IMR-90 (cell line): ENCODE data around the gene SYCP3. TPM values are rescaled to one million over a fixed set of nuclear protein-coding genes. Genes with fewer than 3 reads are reported as not detected.

ENCODE experiments used
- ATAC-seq: fragments of 200-7000 bp; cut with Tn5 transposase; 2 replicates; pipeline ENCODE4 v1.9.1; 2020; ENCODE audit warnings: low read depth, mild to moderate bottlenecking, moderate library complexity
- BruUV-seq: library from RNA; stranded (reverse); fragments of 400-500 nt; replicated peaks from 2 replicates; lab custom pipeline; 2021; lab: Mats Ljungman, UMichigan
- CTCF ChIA-PET: fragments of 300-600 bp; formaldehyde crosslinking; extraction: SDS; loops from one replicate; lab custom pipeline; 2021; ENCODE audit warnings: antibody characterized with exemption; lab: Yijun Ruan, JAX
- POLR2A ChIA-PET: fragments of 300-600 bp; sonication (Branson Sonifier 250); formaldehyde crosslinking; loops from one replicate; lab custom pipeline; 2022; ENCODE audit warnings: antibody characterized with exemption; ENCODE audit not compliant: unreplicated experiment; lab: Charles Lee
- DNase-seq: peaks from one replicate; pipeline ENCODE4 v3.0.0; 2013
- H2AFZ ChIP-seq: replicated peaks from 2 replicates; pipeline ENCODE3; 2013; ENCODE audit warnings: low read length, mild to moderate bottlenecking; ENCODE audit not compliant: poor library complexity
- H2AK5ac ChIP-seq: 2 replicates; pipeline ENCODE4 v1.6.1; 2013; ENCODE audit warnings: low read depth, low read length, inconsistent platforms
- H2AK9ac ChIP-seq: replicated peaks from 2 replicates; pipeline ENCODE3; 2013; ENCODE audit warnings: mild to moderate bottlenecking, low read depth, low read length, moderate library complexity; ENCODE audit not compliant: poor library complexity
- H2BK120ac ChIP-seq: 2 replicates; pipeline ENCODE4 v1.6.1; 2013; ENCODE audit warnings: low read depth, low read length, inconsistent platforms
- H2BK15ac ChIP-seq: 3 replicates; pipeline ENCODE4 v1.6.1; 2013; ENCODE audit warnings: low read depth, low read length, inconsistent platforms
- H2BK20ac ChIP-seq: 2 replicates; pipeline ENCODE4 v1.6.1; 2013; ENCODE audit warnings: low read depth, mild to moderate bottlenecking, inconsistent platforms, low read length, moderate library complexity
- H2BK5ac ChIP-seq: 2 replicates; pipeline ENCODE4 v1.6.1; 2013; ENCODE audit warnings: mild to moderate bottlenecking, low read depth, low read length, inconsistent platforms; ENCODE audit not compliant: poor library complexity, severe bottlenecking
- H3K14ac ChIP-seq: replicated peaks from 2 replicates; pipeline ENCODE4 v1.6.1; 2013; ENCODE audit warnings: low read depth, low read length, inconsistent platforms
- H3K18ac ChIP-seq: 2 replicates; pipeline ENCODE4 v1.6.1; 2013; ENCODE audit warnings: low read depth, low read length, control low read depth
- H3K23ac ChIP-seq: 2 replicates; pipeline ENCODE4 v1.6.1; 2013; ENCODE audit warnings: low read depth, low read length, inconsistent platforms
- H3K27ac ChIP-seq: 2 replicates; pipeline ENCODE4 v1.5.1; 2013; ENCODE audit warnings: mild to moderate bottlenecking, control low read depth, low read length; ENCODE audit not compliant: insufficient read depth
- H3K27me3 ChIP-seq: 2 replicates; pipeline ENCODE4 v1.6.1; 2013; ENCODE audit warnings: low read length; ENCODE audit not compliant: control insufficient read depth, insufficient read depth
- H3K36me3 ChIP-seq: 2 replicates; pipeline ENCODE4 v1.6.1; 2013; ENCODE audit warnings: low read length, mixed read lengths; ENCODE audit not compliant: control insufficient read depth, insufficient read depth
- H3K4ac ChIP-seq: 2 replicates; pipeline ENCODE4 v1.6.1; 2013; ENCODE audit warnings: low read depth, low read length, inconsistent platforms
- H3K4me1 ChIP-seq: 2 replicates; pipeline ENCODE4 v1.6.1; 2013; ENCODE audit warnings: low read length, mixed read lengths; ENCODE audit not compliant: control insufficient read depth, insufficient read depth
- H3K4me2 ChIP-seq: 2 replicates; pipeline ENCODE4 v1.6.1; 2013; ENCODE audit warnings: low read depth, mild to moderate bottlenecking, control low read depth, low read length, moderate library complexity
- H3K4me3 ChIP-seq: 2 replicates; pipeline ENCODE4 v1.5.1; 2013; ENCODE audit warnings: low read depth, mild to moderate bottlenecking, control low read depth, low read length, moderate library complexity; ENCODE audit not compliant: insufficient read depth
- H3K56ac ChIP-seq: 2 replicates; pipeline ENCODE4 v1.6.1; 2013; ENCODE audit warnings: low read length, inconsistent platforms; ENCODE audit not compliant: insufficient read depth; ENCODE audit errors: extremely low read depth
- H3K79me1 ChIP-seq, 2 experiments: 2 replicates each; pipeline ENCODE4 v1.6.1; 2013; ENCODE audit warnings: low read length in 2 of 2, inconsistent platforms in 1 of 2, low read depth in 1 of 2
- H3K9ac ChIP-seq: 2 replicates; pipeline ENCODE4 v1.6.1; 2013; ENCODE audit warnings: low read depth, low read length, control low read depth
- H3K9me1 ChIP-seq: 2 replicates; pipeline ENCODE4 v1.6.1; 2013; ENCODE audit warnings: low read length, inconsistent platforms; ENCODE audit not compliant: insufficient read depth
- H3K9me3 ChIP-seq: 2 replicates; pipeline ENCODE4 v1.6.1; 2013; ENCODE audit warnings: low read length; ENCODE audit not compliant: control insufficient read depth, insufficient read depth
- H4K20me1 ChIP-seq: 2 replicates; pipeline ENCODE4 v1.6.1; 2013; ENCODE audit warnings: low read length, inconsistent platforms; ENCODE audit not compliant: insufficient read depth
- H4K5ac ChIP-seq: 2 replicates; pipeline ENCODE4 v1.6.1; 2013; ENCODE audit warnings: mild to moderate bottlenecking, low read depth, low read length, control low read depth
- H4K8ac ChIP-seq, 2 experiments: 2 replicates each; pipeline ENCODE4 v1.6.1; 2013; ENCODE audit warnings: low read depth in 2 of 2, low read length in 2 of 2, control low read depth in 1 of 2, inconsistent platforms in 1 of 2
- H4K91ac ChIP-seq: 2 replicates; pipeline ENCODE4 v1.6.1; 2013; ENCODE audit warnings: low read depth, low read length, inconsistent platforms; ENCODE audit not compliant: insufficient read depth
- SMC3 ChIP-seq: fragments of 150-350 bp; IDR thresholded peaks from 2 replicates; pipeline ENCODE4 v1.6.1; 2016; ENCODE audit warnings: low read depth, mild to moderate bottlenecking, antibody characterized with exemption, low read length, moderate library complexity
- WGBS, 2 experiments: methylation state at CpG; one replicate each; pipeline versions ENCODE4 v1.1.5 to v1.1.7; 2013; ENCODE audit warnings: missing lambda C conversion rate in 2 of 2; ENCODE audit not compliant: insufficient read length in 1 of 2; ENCODE audit errors: extremely low coverage in 2 of 2; 5-methylcytosine and 5-hydroxymethylcytosine counted together
- dilution Hi-C: fragments of 300-500 bp; cut with HindIII; formaldehyde crosslinking; loops from one replicate; pipeline ENCODE4 v1.14.3; 2018; ENCODE audit warnings: low sequenced_read_pairs; ENCODE audit not compliant: unreplicated experiment
- in situ Hi-C: fragments of 300-500 bp; cut with MboI; formaldehyde crosslinking; loops from 3 replicates; pipeline ENCODE4 v1.14.3; 2019; ENCODE audit warnings: low sequenced_read_pairs, inconsistent platforms, mixed read lengths
- intact Hi-C: fragments of 100-400 bp; cut with micrococcal nuclease; formaldehyde crosslinking; loops from 2 replicates; pipeline ENCODE4 v1.10.0; 2022
- polyA plus RNA-seq, 3 experiments: library from polyadenylated mRNA; depleted of rRNA; stranded (reverse); fragments of >200 nt; gene quantifications; 2 replicates each; pipeline ENCODE4 v1.2.3, GENCODE V29; 2012; ENCODE audit warnings: low replicate concordance in 1 of 3
- total RNA-seq: library from RNA; depleted of rRNA; stranded (reverse); fragments of >200 nt; gene quantifications from 2 replicates; pipeline ENCODE4 v1.2.3, GENCODE V29; 2012

SYCP3 gene
- total and polyA plus RNA-seq, 2 of the 4 experiments (the other 2 are of a cell fraction), result 0.07 TPM; not detected in 1

- no peak overlapping the region for H2BK5ac ChIP-seq
- H3K79me1 ChIP-seq, result no peaks in the 10 kb centered on the region
- H3K18ac ChIP-seq, result no peak overlapping the region
- no peak overlapping the region for H3K27ac ChIP-seq
- no peak overlapping the region for H3K9ac ChIP-seq
- H3K4me2 ChIP-seq, result no peak overlapping the region
- no peaks in the 10 kb centered on the region; the same call in 1 of the 2 replicates for H3K4me1 ChIP-seq
- no peak overlapping the region for H4K5ac ChIP-seq
- dilution Hi-C loops, result no loop called here
- POLR2A ChIA-PET, result no interaction called here
- peaks cover 7% of the 10 kb centered on the region; the same call in 1 of the 2 replicates for H3K9me1 ChIP-seq
- H2BK20ac ChIP-seq, result no peak overlapping the region
- no peak overlapping the region for H3K4me3 ChIP-seq
- H3K56ac ChIP-seq, result no peak overlapping the region
- DNase-seq (no peak), ATAC-seq (no peak)
- WGBS, 2 experiments, result no CpG with 5 or more reads among the region's 4 CpGs
- no peak overlapping the region for H2BK120ac ChIP-seq
- no peak overlapping the region for H4K8ac ChIP-seq
- intact Hi-C loops, result no loop called here
- no peak overlapping the region for H3K14ac ChIP-seq
- TF ChIP-seq SMC3, result no peak
- H3K23ac ChIP-seq, result no peak overlapping the region
- H2AK5ac ChIP-seq, result no peak overlapping the region
- H3K36me3 ChIP-seq, result peaks cover 3% of the 10 kb centered on the region; the same call in 1 of the 2 replicates
- no peak overlapping the region for H2AK9ac ChIP-seq
- no peak overlapping the region for H4K91ac ChIP-seq
- H2AFZ ChIP-seq, result no peak overlapping the region
- H2BK15ac ChIP-seq, result no peak overlapping the region
- H3K9me3 ChIP-seq, result no peaks in the 10 kb centered on the region
- H3K4ac ChIP-seq, result no peak overlapping the region
- no peaks in the 10 kb centered on the region for H3K27me3 ChIP-seq
- in situ Hi-C loops, result no loop called here
- H4K20me1 ChIP-seq, result no peaks in the 10 kb centered on the region
- BruUV-seq, result no TSS peak
- CTCF ChIA-PET, result interaction anchor here (0.7 to 1.1 kb wide), 2 partner anchors 16 to 1686 kb away, joined by 3 to 7 read pairs; no protein-coding TSS in a partner anchor
Measured at GRCh38 chr12:101722392-101722791, 16.9 kb downstream of the SYCP3 start.
